H9 (cell line): ENCODE data around the gene ETV3L. TPM values are rescaled to one million over a fixed set of nuclear protein-coding genes. Genes with fewer than 3 reads are reported as not detected.

Source experiments
- DNase-seq: peaks from one replicate; pipeline ENCODE4 v3.0.0-alpha.2; 2017
- H2AFZ ChIP-seq: one replicate; pipeline ENCODE4 v1.6.1; 2013; ENCODE audit warnings: mild to moderate bottlenecking, low read length, control low read depth, moderate library complexity
- H2AK5ac ChIP-seq: 2 replicates; pipeline ENCODE4 v1.6.1; 2013; ENCODE audit warnings: low read length, control low read depth, mixed read lengths; ENCODE audit not compliant: insufficient read length
- H2BK120ac ChIP-seq: one replicate; pipeline ENCODE4 v1.6.1; 2013; ENCODE audit warnings: low read depth, mild to moderate bottlenecking, low read length, control low read depth, inconsistent platforms; ENCODE audit not compliant: poor library complexity, severe bottlenecking
- H2BK12ac ChIP-seq: 2 replicates; pipeline ENCODE4 v1.6.1; 2013; ENCODE audit warnings: low read length, control low read depth, mixed read lengths, low read depth; ENCODE audit not compliant: insufficient read length
- H2BK15ac ChIP-seq: 2 replicates; pipeline ENCODE4 v1.6.1; 2013; ENCODE audit warnings: low read depth, low read length, control low read depth
- H2BK20ac ChIP-seq: one replicate; pipeline ENCODE4 v1.6.1; 2013; ENCODE audit warnings: low read depth, mild to moderate bottlenecking, low read length, control low read depth, inconsistent platforms; ENCODE audit not compliant: poor library complexity, severe bottlenecking
- H2BK5ac ChIP-seq: 2 replicates; pipeline ENCODE4 v1.6.1; 2013; ENCODE audit warnings: low read length, control low read depth, mixed read lengths; ENCODE audit not compliant: insufficient read length
- H3K14ac ChIP-seq: 2 replicates; pipeline ENCODE4 v1.6.1; 2013; ENCODE audit warnings: low read length, control low read depth; ENCODE audit not compliant: insufficient read depth
- H3K18ac ChIP-seq: 2 replicates; pipeline ENCODE4 v1.6.1; 2013; ENCODE audit warnings: low read depth, mild to moderate bottlenecking, mixed read lengths, low read length, control low read depth; ENCODE audit not compliant: insufficient read length
- H3K23ac ChIP-seq: 2 replicates; pipeline ENCODE4 v1.6.1; 2013; ENCODE audit warnings: low read length, control low read depth, mixed read lengths, low read depth; ENCODE audit not compliant: insufficient read length
- H3K23me2 ChIP-seq: 2 replicates; pipeline ENCODE4 v1.6.1; 2013; ENCODE audit warnings: low read depth, mild to moderate bottlenecking, mixed read lengths, low read length, control low read depth; ENCODE audit not compliant: insufficient read length, poor library complexity, severe bottlenecking
- H3K27ac ChIP-seq: 2 replicates; pipeline ENCODE4 v1.5.1; 2013; ENCODE audit warnings: low read length, control low read depth, mixed read lengths, low read depth; ENCODE audit not compliant: insufficient read length
- H3K27me3 ChIP-seq: 2 replicates; pipeline ENCODE4 v1.6.1; 2013; ENCODE audit warnings: low read length, control low read depth, inconsistent platforms; ENCODE audit not compliant: insufficient read depth
- H3K4ac ChIP-seq: 2 replicates; pipeline ENCODE4 v1.6.1; 2013; ENCODE audit warnings: low read depth, mild to moderate bottlenecking, control low read depth, inconsistent platforms, low read length, moderate library complexity
- H3K4me1 ChIP-seq: 2 replicates; pipeline ENCODE4 v1.6.1; 2013; ENCODE audit warnings: low read length, control low read depth, inconsistent platforms; ENCODE audit not compliant: insufficient read depth
- H3K4me2 ChIP-seq: 2 replicates; pipeline ENCODE4 v1.6.1; 2013; ENCODE audit warnings: low read length, control low read depth, mixed read lengths; ENCODE audit not compliant: insufficient read length, insufficient read depth
- H3K56ac ChIP-seq: 2 replicates; pipeline ENCODE4 v1.6.1; 2013; ENCODE audit warnings: low read depth, mild to moderate bottlenecking, mixed read lengths, low read length, control low read depth; ENCODE audit not compliant: insufficient read length
- H3K79me1 ChIP-seq: 2 replicates; pipeline ENCODE4 v1.6.1; 2013; ENCODE audit warnings: low read depth, mild to moderate bottlenecking, moderate library complexity, low read length, control low read depth, inconsistent platforms; ENCODE audit not compliant: insufficient read depth, poor library complexity, severe bottlenecking
- H3K79me2 ChIP-seq: 2 replicates; pipeline ENCODE4 v1.6.1; 2013; ENCODE audit warnings: low read length, control low read depth, inconsistent platforms; ENCODE audit not compliant: insufficient read depth
- H3K9ac ChIP-seq: 2 replicates; pipeline ENCODE4 v1.6.1; 2013; ENCODE audit warnings: low read length, control low read depth, mixed read lengths; ENCODE audit not compliant: insufficient read length; ENCODE audit errors: extremely low read depth
- H3K9me3 ChIP-seq: one replicate; pipeline ENCODE4 v1.6.1; 2013; ENCODE audit warnings: low read depth, low read length, inconsistent platforms; ENCODE audit not compliant: control insufficient read depth
- H3T11ph ChIP-seq: one replicate; pipeline ENCODE4 v1.6.1; 2013; ENCODE audit warnings: mild to moderate bottlenecking, low read length, control low read depth, inconsistent platforms
- H4K20me1 ChIP-seq: one replicate; pipeline ENCODE4 v1.6.1; 2013; ENCODE audit not compliant: control insufficient read depth, insufficient read length, insufficient read depth
- H4K5ac ChIP-seq: 2 replicates; pipeline ENCODE4 v1.6.1; 2013; ENCODE audit warnings: low read depth, mild to moderate bottlenecking, mixed read lengths, low read length, control low read depth; ENCODE audit not compliant: insufficient read length
- H4K8ac ChIP-seq: replicated peaks from 2 replicates; pipeline ENCODE4 v1.6.1; 2013; ENCODE audit warnings: low read length, control low read depth, mixed read lengths, low read depth; ENCODE audit not compliant: insufficient read length
- H4K91ac ChIP-seq: 2 replicates; pipeline ENCODE4 v1.6.1; 2013; ENCODE audit warnings: low read depth, mild to moderate bottlenecking, moderate library complexity, mixed read lengths, low read length, control low read depth; ENCODE audit not compliant: insufficient read length
- H3K27ac Mint-ChIP-seq, 3 experiments: 2 replicates in 2 of 3; 3 replicates in 1 of 3; pipeline ENCODE4 v1.8.0; 2020 to 2021; ENCODE audit warnings: mixed read lengths in 3 of 3, mild to moderate bottlenecking in 1 of 3, moderate library complexity in 1 of 3
- H3K27me3 Mint-ChIP-seq: 2 replicates; pipeline ENCODE4 v1.8.0; 2021; ENCODE audit warnings: low read depth, mild to moderate bottlenecking, moderate library complexity, mixed read lengths
- H3K36me3 Mint-ChIP-seq, 3 experiments: 2 replicates in 2 of 3; 3 replicates in 1 of 3; pipeline ENCODE4 v1.8.0; 2020 to 2021; ENCODE audit warnings: low read depth in 3 of 3, mixed read lengths in 3 of 3; ENCODE audit not compliant: insufficient read depth in 1 of 3
- H3K4me1 Mint-ChIP-seq, 2 experiments: 2 replicates each; pipeline ENCODE4 v1.8.0; 2020; ENCODE audit warnings: mixed read lengths in 2 of 2
- H3K4me3 Mint-ChIP-seq, 2 experiments: 2 replicates in 1 of 2; 3 replicates in 1 of 2; pipeline ENCODE4 v1.8.0; 2020 to 2021; ENCODE audit warnings: mild to moderate bottlenecking in 2 of 2, mixed read lengths in 2 of 2, moderate library complexity in 1 of 2
- H3K9me3 Mint-ChIP-seq, 2 experiments: 2 replicates in 1 of 2; 3 replicates in 1 of 2; pipeline ENCODE4 v1.8.0; 2020; ENCODE audit warnings: mild to moderate bottlenecking in 2 of 2, mixed read lengths in 2 of 2, moderate library complexity in 1 of 2
- WGBS: extraction: QIAGEN DNeasy Blood & Tissue Kit; methylation state at CpG from one replicate; pipeline ENCODE4 v1.1.7; 2013; ENCODE audit warnings: missing lambda C conversion rate, low lambda C conversion rate, mixed read lengths; ENCODE audit not compliant: insufficient read length; ENCODE audit errors: extremely low coverage; 5-methylcytosine and 5-hydroxymethylcytosine counted together
- total RNA-seq: library from RNA; stranded (reverse); gene quantifications from 2 replicates; pipeline ENCODE4 v1.2.1, GENCODE V29; 2021
- TF ChIP-seq, protein P1 (sequence below): fragments of 200-600 bp; sonication (generic); conservative IDR thresholded peaks from 3 replicates; pipeline ENCODE4 v1.8.0; 2021; ENCODE audit warnings: antibody characterized with exemption, mild to moderate bottlenecking

ETV3L gene
- total RNA-seq, 1 experiment from 2014 or later, result 0.96 TPM

DNA sequence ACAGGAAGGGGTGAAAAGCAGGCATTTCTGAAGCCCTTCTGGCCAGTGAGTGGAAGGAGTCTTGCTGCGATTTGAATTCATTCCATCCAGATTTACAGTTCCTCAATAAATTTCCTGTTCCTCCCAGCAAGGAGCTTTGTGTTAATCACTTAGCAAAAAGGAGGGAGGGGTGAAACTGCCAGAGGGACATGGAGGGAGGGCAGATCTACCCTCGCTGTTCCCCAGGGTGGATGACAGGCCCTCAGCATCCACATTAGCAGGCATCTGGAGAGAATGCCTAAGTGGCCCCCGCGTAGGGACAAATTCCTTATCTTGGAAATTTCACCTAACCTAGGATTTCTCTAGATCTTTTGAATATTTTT is 37.4 kb upstream of the ETV3L start:
- peaks cover 28 to 44% (median 43%) of the 10 kb centered on the region in 3 experiments; a peak in 6 of 7 replicates for H3K36me3 Mint-ChIP-seq
- Histone ChIP-seq H2AFZ (no peak overlapping the region), H3K27ac (no peak overlapping the region), H3K18ac (no peak overlapping the region), H4K5ac (no peak overlapping the region), H3K79me2 (peaks cover 10% of the 10 kb centered on the region; the same call in 1 of the 2 replicates), H3T11ph (no peak overlapping the region), H3K27me3 (peaks cover 3% of the 10 kb centered on the region; the same call in 1 of the 2 replicates), H2BK120ac (no peak overlapping the region), H2BK20ac (no peak overlapping the region), H4K20me1 (no peaks in the 10 kb centered on the region), H3K79me1 (peaks cover 10% of the 10 kb centered on the region), H3K9ac (peak overlapping the region; percentile 55), H3K14ac (no peak overlapping the region), H3K9me3 (no peaks in the 10 kb centered on the region), H3K4me2 (peak overlapping the region; percentile 91), H3K56ac (no peak overlapping the region), H3K4me1 (peaks cover 4% of the 10 kb centered on the region; the same call in 1 of the 2 replicates), H2BK12ac (no peak overlapping the region), H4K91ac (no peak overlapping the region), H4K8ac (no peak overlapping the region), H2BK15ac (no peak overlapping the region), H3K4ac (no peak overlapping the region), H2AK5ac (no peak overlapping the region), H2BK5ac (no peak overlapping the region), H3K23me2 (peaks cover 13% of the 10 kb centered on the region), H3K23ac (no peak overlapping the region)
- H3K27me3 Mint-ChIP-seq, result no peaks in the 10 kb centered on the region
- H3K9me3 Mint-ChIP-seq, result no peaks in the 10 kb centered on the region
- TF ChIP-seq, protein P1, sequence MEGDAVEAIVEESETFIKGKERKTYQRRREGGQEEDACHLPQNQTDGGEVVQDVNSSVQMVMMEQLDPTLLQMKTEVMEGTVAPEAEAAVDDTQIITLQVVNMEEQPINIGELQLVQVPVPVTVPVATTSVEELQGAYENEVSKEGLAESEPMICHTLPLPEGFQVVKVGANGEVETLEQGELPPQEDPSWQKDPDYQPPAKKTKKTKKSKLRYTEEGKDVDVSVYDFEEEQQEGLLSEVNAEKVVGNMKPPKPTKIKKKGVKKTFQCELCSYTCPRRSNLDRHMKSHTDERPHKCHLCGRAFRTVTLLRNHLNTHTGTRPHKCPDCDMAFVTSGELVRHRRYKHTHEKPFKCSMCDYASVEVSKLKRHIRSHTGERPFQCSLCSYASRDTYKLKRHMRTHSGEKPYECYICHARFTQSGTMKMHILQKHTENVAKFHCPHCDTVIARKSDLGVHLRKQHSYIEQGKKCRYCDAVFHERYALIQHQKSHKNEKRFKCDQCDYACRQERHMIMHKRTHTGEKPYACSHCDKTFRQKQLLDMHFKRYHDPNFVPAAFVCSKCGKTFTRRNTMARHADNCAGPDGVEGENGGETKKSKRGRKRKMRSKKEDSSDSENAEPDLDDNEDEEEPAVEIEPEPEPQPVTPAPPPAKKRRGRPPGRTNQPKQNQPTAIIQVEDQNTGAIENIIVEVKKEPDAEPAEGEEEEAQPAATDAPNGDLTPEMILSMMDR, result no peak
- peaks cover 46% of the 10 kb centered on the region in 2 experiments for H3K4me1 Mint-ChIP-seq
- DNase-seq, result no peak
- no CpG with 5 or more reads among the region's 4 CpGs for WGBS
- peak overlapping the region; percentile 94 to 95 for H3K4me3 Mint-ChIP-seq
- peak overlapping the region; percentile 30 to 95 (median 93); a peak in 3 of 7 replicates for H3K27ac Mint-ChIP-seq
